MM.1S (cell line): ENCODE results near the gene ANKEF1.

Source experiments
- DNase-seq: peaks from one replicate; pipeline ENCODE4 v3.0.0-alpha.2; 2015
- H2AFZ ChIP-seq: fragments of 300-600 bp; sonication (generic); 2 replicates; pipeline ENCODE4 v1.6.0; 2016; ENCODE audit warnings: antibody characterized with exemption, low read length
- H3F3A ChIP-seq: fragments of 300-600 bp; sonication (generic); 2 replicates; pipeline ENCODE4 v1.6.1; 2016; ENCODE audit warnings: mild to moderate bottlenecking, antibody characterized with exemption, low read length, moderate library complexity, mixed read lengths; ENCODE audit not compliant: insufficient read depth
- H3K27ac ChIP-seq: fragments of 300-600 bp; sonication (generic); 2 replicates; pipeline ENCODE4 v1.5.1; 2016; ENCODE audit warnings: mild to moderate bottlenecking, low read length
- H3K27me3 ChIP-seq: fragments of 300-600 bp; sonication (generic); replicated peaks from 2 replicates; pipeline ENCODE4 v1.6.0; 2016; ENCODE audit warnings: low read length; ENCODE audit not compliant: insufficient read depth
- H3K36me3 ChIP-seq: fragments of 300-600 bp; sonication (generic); replicated peaks from 2 replicates; pipeline ENCODE4 v1.6.1; 2016; ENCODE audit warnings: mild to moderate bottlenecking, low read length, mixed read lengths; ENCODE audit not compliant: insufficient read depth
- H3K4me1 ChIP-seq: fragments of 300-600 bp; sonication (generic); 2 replicates; pipeline ENCODE4 v1.6.1; 2016; ENCODE audit warnings: low read length, mixed read lengths
- H3K4me2 ChIP-seq: fragments of 300-600 bp; sonication (generic); 2 replicates; pipeline ENCODE4 v1.6.0; 2016; ENCODE audit warnings: low read depth, low read length
- H3K4me3 ChIP-seq: fragments of 300-600 bp; sonication (generic); 2 replicates; pipeline ENCODE4 v1.5.1; 2016; ENCODE audit warnings: low read length, mixed read lengths
- H3K79me2 ChIP-seq: fragments of 300-600 bp; sonication (generic); 2 replicates; pipeline ENCODE4 v1.6.1; 2016; ENCODE audit warnings: mixed run types, low read length, mixed read lengths
- H3K9ac ChIP-seq: fragments of 300-600 bp; sonication (generic); 2 replicates; pipeline ENCODE4 v1.6.1; 2016; ENCODE audit warnings: low read length, mixed read lengths
- H3K9me2 ChIP-seq: fragments of 300-600 bp; sonication (generic); replicated peaks from 2 replicates; pipeline ENCODE4 v1.6.1; 2016; ENCODE audit warnings: mild to moderate bottlenecking, low read length, mixed read lengths; ENCODE audit not compliant: insufficient read depth
- H3K9me3 ChIP-seq: fragments of 300-600 bp; sonication (generic); replicated peaks from 2 replicates; pipeline ENCODE4 v1.6.1; 2016; ENCODE audit warnings: mild to moderate bottlenecking, low read length, mixed read lengths; ENCODE audit not compliant: insufficient read depth
- H4K20me1 ChIP-seq: fragments of 300-600 bp; sonication (generic); 2 replicates; pipeline ENCODE4 v1.6.1; 2016; ENCODE audit warnings: mild to moderate bottlenecking, low read length, moderate library complexity, mixed read lengths; ENCODE audit not compliant: insufficient read depth
- CTCF ChIP-seq: fragments of 300-600 bp; sonication (generic); IDR thresholded peaks from 2 replicates; pipeline ENCODE4 v1.5.1; 2016; ENCODE audit warnings: antibody characterized with exemption, low read length, mixed read lengths
- EZH2 ChIP-seq: fragments of 300-600 bp; sonication (generic); optimal IDR thresholded peaks from 2 replicates; pipeline ENCODE3; 2017; ENCODE audit warnings: low read depth, mild to moderate bottlenecking, antibody characterized with exemption, low read length, mixed read lengths
- EZH2phosphoT487 ChIP-seq: fragments of 300-600 bp; sonication (generic); IDR thresholded peaks from 2 replicates; pipeline ENCODE4 v1.6.1; 2018; ENCODE audit warnings: antibody characterized with exemption, low read length

ANKEF1 gene

GRCh38 chr20:10089871-10090587, 55.2 kb downstream of the ANKEF1 start:
- Histone ChIP-seq H3K4me1 (peaks cover 7% of the 10 kb centered on the region), H3K79me2 (no peaks in the 10 kb centered on the region), H4K20me1 (no peaks in the 10 kb centered on the region), H3K9ac (no peak overlapping the region), H3K9me2 (no peaks in the 10 kb centered on the region), H3K4me2 (no peak overlapping the region), H3F3A (no peaks in the 10 kb centered on the region), H3K4me3 (no peak overlapping the region), H2AFZ (no peak overlapping the region), H3K27me3 (no peaks in the 10 kb centered on the region), H3K27ac (no peak overlapping the region), H3K9me3 (no peaks in the 10 kb centered on the region), H3K36me3 (no peaks in the 10 kb centered on the region)
- TF ChIP-seq EZH2phosphoT487 (no peak), CTCF (no peak)
- DNase-seq, result no peak

GRCh38 chr20:10090588-10091166, 55.9 kb downstream of the ANKEF1 start:
- Histone ChIP-seq H3K9ac (no peak overlapping the region), H2AFZ (no peak overlapping the region), H3F3A (no peaks in the 10 kb centered on the region), H3K79me2 (no peaks in the 10 kb centered on the region), H3K4me1 (0 out of 2 replicates have a peak, but pooled peaks cover under 1% of the 10 kb centered on the region), H3K4me2 (no peak overlapping the region), H3K9me2 (no peaks in the 10 kb centered on the region), H3K36me3 (no peaks in the 10 kb centered on the region), H3K4me3 (no peak overlapping the region), H3K27ac (no peak overlapping the region), H3K9me3 (no peaks in the 10 kb centered on the region), H3K27me3 (no peaks in the 10 kb centered on the region), H4K20me1 (no peaks in the 10 kb centered on the region)
- DNase-seq, result peak; percentile 50
- peak; percentile 67 for TF ChIP-seq CTCF
- TF ChIP-seq EZH2phosphoT487, result no peak

GRCh38 chr20:10093087-10093591, 58.4 kb downstream of the ANKEF1 start:
- no peaks in the 10 kb centered on the region for H3K9me2 ChIP-seq
- H2AFZ ChIP-seq, result no peak overlapping the region
- H3K4me2 ChIP-seq, result no peak overlapping the region
- no peak for DNase-seq
- H3K4me3 ChIP-seq, result no peak overlapping the region
- no peaks in the 10 kb centered on the region for H3F3A ChIP-seq
- no peaks in the 10 kb centered on the region for H4K20me1 ChIP-seq
- TF ChIP-seq CTCF (no peak), EZH2 (no peak), EZH2phosphoT487 (no peak)
- no peak overlapping the region for H3K9ac ChIP-seq
- H3K36me3 ChIP-seq, result no peaks in the 10 kb centered on the region
- H3K79me2 ChIP-seq, result no peaks in the 10 kb centered on the region
- no peak overlapping the region for H3K27ac ChIP-seq
- H3K4me1 ChIP-seq, result no peaks in the 10 kb centered on the region
- H3K9me3 ChIP-seq, result no peaks in the 10 kb centered on the region
- no peaks in the 10 kb centered on the region for H3K27me3 ChIP-seq
